Effector memory CD8-positive, alpha-beta T cell (primary cell): ENCODE data around the gene KRTAP4-8.
"Not testable (repeated sequence)": the region's sequence is repeated elsewhere in the genome, so short reads cannot be mapped to it uniquely, and the experiment has no call there.

ENCODE experiments used
- ATAC-seq: fragments of 150-1000 bp; cut with Tn5 transposase; replicated peaks from 2 replicates; pipeline ENCODE4 v1.10.0; 2021; ENCODE audit warnings: mild to moderate bottlenecking, moderate library complexity
- DNase-seq, 3 experiments: peaks; one replicate each; pipeline ENCODE4 v3.0.0; 2021
- H3K27ac Mint-ChIP-seq, 2 donors: one replicate each; pipeline ENCODE4 v1.8.0; 2022; ENCODE audit warnings: mild to moderate bottlenecking in 2 of 2, mixed read lengths in 2 of 2, moderate library complexity in 2 of 2
- H3K27me3 Mint-ChIP-seq, 2 donors: one replicate each; pipeline ENCODE4 v1.8.0; 2022; ENCODE audit warnings: mixed read lengths in 2 of 2
- H3K36me3 Mint-ChIP-seq: one replicate; pipeline ENCODE4 v1.8.0; 2022; ENCODE audit warnings: mild to moderate bottlenecking, moderate library complexity, mixed read lengths; ENCODE audit not compliant: insufficient read depth
- H3K4me1 Mint-ChIP-seq, 2 donors: one replicate each; pipeline ENCODE4 v1.8.0; 2022; ENCODE audit warnings: low read depth in 2 of 2, mixed read lengths in 2 of 2
- H3K4me3 Mint-ChIP-seq, 2 donors: one replicate each; pipeline ENCODE4 v1.8.0; 2022; ENCODE audit warnings: mild to moderate bottlenecking in 2 of 2, mixed read lengths in 2 of 2, moderate library complexity in 2 of 2
- H3K9me3 Mint-ChIP-seq, 2 donors: one replicate each; pipeline ENCODE4 v1.8.0; 2022; ENCODE audit warnings: mixed read lengths in 2 of 2

The KRTAP4-8 gene

DNA sequence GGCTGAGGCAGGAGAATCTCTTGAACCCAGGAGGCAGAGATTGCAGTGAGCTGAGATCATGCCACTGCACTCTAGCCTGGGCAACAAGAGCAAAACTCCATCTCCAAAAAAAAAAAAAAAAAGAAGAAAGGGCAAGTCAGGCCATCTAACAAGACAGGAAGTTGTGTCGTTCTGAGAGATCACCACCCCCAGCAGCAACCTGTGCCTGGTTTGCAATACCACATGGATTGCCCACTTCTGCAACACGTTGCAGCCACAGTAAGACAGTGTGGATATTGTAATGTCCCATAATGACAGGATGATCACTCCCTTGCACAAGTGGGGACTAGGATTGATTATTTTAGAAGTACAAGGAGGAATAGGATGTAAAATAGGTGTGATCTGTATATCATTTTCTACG is 28.9 kb downstream of the KRTAP4-8 start:
- ATAC-seq (no peak), DNase-seq (no peak)
- Mint-ChIP-seq H3K4me1 (no peaks in the 10 kb centered on the region), H3K9me3 (no peaks in the 10 kb centered on the region), H3K27ac (no peak overlapping the region), H3K4me3 (no peak overlapping the region), H3K27me3 (no peaks in the 10 kb centered on the region), H3K36me3 (no peaks in the 10 kb centered on the region)

DNA sequence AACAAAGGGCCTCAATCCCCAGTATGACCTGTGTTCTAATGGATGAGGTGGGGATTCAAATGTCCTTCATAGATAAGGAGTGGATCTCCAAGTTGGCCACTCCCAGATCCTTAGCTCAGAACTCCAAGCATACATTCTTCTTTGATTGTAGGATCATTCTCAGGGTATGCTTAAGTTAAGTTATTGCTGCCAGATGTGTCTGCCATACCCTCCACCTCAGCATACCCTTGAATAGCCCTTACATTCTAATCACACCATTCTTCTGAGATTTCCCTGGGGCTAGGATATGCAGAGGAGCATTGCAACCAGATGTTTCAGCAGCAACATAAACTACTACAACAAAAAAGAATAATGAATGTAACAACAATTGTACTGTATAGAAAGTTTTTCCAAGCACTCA is 30.7 kb downstream of the KRTAP4-8 start:
- no peak overlapping the region for H3K4me3 Mint-ChIP-seq
- H3K27me3 Mint-ChIP-seq: no peaks in the 10 kb centered on the region
- no peak for DNase-seq
- H3K9me3 Mint-ChIP-seq: no peaks in the 10 kb centered on the region
- H3K4me1 Mint-ChIP-seq: no peaks in the 10 kb centered on the region
- H3K27ac Mint-ChIP-seq: no peak overlapping the region
- no peak for ATAC-seq
- H3K36me3 Mint-ChIP-seq: no peaks in the 10 kb centered on the region

DNA sequence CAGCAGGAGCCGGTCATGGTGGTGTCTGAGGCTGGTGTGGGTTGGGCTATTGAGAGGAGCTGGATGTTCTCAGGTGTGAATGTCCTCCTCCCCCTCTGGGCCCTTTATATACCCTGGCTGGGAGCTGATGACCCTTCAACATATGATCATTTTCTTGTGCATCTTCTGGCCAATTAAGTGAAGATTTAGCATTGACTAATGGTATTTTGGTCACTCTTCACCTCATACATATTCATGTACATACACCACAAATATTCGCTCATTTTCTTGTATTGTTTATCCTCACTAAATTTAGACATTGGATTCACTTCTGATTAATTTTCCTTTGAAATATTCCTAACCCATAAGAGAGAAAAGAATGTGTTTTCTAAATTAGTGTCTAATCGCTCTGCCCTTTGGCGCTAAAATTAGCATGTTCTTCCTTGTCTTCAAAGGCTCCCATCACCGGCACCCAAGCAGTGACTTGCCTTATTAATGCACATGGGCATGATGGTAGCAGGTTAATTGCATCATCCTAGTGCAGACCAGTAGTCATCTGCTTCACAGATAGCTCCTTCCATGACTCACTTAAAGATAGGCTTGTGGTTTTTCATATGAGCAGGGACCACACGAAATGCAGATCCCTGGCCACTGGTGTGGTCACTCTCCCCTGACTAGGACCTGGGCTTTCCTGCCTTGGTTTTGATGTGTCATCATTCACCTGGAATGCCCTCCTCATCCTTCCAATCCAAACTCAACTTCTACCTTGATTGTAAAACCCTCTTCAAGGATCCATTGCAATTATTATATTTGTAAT is 31.9 kb downstream of the KRTAP4-8 start, which contains the start of gene KRTAP2-4:
Gene KRTAP2-4, minus strand, starts transcription at position 51 of the 796 bp plus-strand sequence. Its CDS starts 34 bp downstream, at position 17.
- Mint-ChIP-seq H3K36me3 (no peaks in the 10 kb centered on the region), H3K9me3 (no peaks in the 10 kb centered on the region), H3K4me1 (no peaks in the 10 kb centered on the region), H3K27me3 (peaks cover 3 to 11% of the 10 kb centered on the region in 2 donors), H3K27ac (no peak within 1 kb of the TSS), H3K4me3 (no peak within 1 kb of the TSS)
- DNase-seq (no peak), ATAC-seq (no peak)

DNA sequence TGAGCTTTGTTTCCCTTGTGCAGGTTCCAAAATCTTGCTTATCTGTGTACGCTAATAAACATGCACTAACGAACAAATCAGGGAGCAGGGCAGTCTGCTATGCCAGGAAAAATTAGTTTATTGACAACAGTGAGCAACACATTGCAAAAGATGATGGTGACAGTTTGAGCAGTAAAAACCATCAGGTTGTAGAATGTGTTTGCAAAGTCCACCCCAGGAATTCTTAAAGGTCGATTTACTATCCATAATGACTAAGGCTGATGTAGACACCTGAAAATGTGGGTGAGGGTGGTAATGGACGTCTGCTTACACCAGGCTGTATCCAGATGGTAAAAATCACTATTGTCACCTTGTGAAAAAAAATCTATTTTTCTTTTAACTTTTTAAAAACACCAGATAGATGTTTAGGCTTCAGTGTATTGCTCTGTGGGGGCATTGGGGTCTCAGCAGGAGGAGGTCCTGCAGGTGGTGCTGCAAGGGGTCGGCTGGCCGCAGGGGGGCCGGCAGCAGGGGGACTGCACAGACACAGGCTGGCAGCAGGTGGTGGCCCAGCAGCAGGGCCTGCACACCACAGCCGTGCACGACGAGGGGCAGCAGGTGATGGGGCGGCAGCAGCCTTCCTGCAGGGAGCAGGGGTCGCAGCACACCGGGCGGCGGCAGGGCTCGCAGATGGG is 32.8 kb downstream of the KRTAP4-8 start:
- H3K36me3 Mint-ChIP-seq, DNase-seq, ATAC-seq, H3K27ac Mint-ChIP-seq, H3K4me1 Mint-ChIP-seq, H3K9me3 Mint-ChIP-seq, H3K4me3 Mint-ChIP-seq: not testable (repeated sequence)
- peaks cover 12 to 19% of the 10 kb centered on the region in 2 donors for H3K27me3 Mint-ChIP-seq

DNA sequence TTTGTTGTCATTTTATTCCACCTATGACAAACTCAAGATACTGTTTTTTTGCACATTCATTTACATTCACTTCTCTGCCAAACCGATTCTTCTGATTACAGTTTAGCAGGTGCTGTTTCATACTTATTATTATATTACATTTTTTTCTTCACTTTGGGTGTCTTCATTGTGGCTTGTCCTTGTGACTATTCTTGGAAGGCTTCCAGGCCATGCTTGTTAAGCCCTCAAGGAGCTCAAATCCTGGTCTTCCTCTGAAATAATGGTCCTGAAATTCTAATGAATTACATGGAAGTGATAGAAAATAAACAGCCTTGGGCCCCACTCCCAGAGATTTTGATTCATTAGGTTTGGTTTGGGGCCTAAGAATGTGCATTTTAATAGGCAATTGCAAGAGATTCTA is 33.6 kb downstream of the KRTAP4-8 start:
- ATAC-seq (no peak), DNase-seq (no peak)
- Mint-ChIP-seq H3K9me3 (no peaks in the 10 kb centered on the region), H3K4me3 (no peak overlapping the region), H3K36me3 (no peaks in the 10 kb centered on the region), H3K27ac (no peak overlapping the region), H3K27me3 (peaks cover 20 to 26% of the 10 kb centered on the region in 2 donors), H3K4me1 (no peaks in the 10 kb centered on the region)

DNA sequence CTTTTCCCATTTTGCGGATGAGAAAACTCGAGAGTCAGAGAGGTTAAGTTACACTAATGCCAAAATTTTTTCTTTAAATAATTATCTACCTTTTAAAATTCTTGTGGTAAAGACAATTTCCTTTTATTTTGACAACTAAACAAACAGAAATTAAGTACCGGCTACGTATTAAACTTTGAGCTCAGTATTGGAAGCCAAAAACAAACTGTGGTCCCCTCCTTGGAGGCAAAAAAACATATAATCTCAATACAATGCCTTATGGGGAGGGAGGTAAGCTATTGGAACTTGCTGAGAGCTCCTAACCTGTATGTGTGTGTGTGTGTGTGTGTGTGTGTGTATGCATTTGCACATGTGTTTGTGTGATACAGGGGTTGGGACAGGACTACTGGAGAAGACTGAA is 34.5 kb downstream of the KRTAP4-8 start:
- Mint-ChIP-seq H3K4me3 (no peak overlapping the region), H3K4me1 (no peaks in the 10 kb centered on the region), H3K27me3 (peaks cover 29 to 34% of the 10 kb centered on the region in 2 donors), H3K27ac (no peak overlapping the region), H3K9me3 (no peaks in the 10 kb centered on the region), H3K36me3 (no peaks in the 10 kb centered on the region)
- ATAC-seq: no peak
- no peak for DNase-seq

DNA sequence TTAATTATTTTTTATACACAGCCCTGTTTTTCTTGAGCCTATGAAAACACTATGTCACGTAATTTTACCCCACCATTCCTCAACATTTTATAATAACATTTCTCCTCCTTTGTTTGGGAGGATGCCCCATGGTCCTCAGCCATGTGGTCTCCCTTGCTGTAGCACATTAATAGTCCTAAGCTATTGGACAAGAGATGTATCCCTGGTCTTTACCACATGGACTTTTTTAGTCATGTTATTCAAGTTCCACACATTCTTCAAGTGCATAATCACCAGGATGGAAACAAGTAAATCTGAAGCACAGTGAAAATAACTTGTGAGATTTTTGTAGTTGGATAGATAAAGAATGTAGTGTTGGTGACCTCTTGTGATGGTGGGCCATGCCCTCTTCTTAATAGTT is 36.0 kb downstream of the KRTAP4-8 start:
- peaks cover 38 to 44% of the 10 kb centered on the region in 2 donors for H3K27me3 Mint-ChIP-seq
- DNase-seq (no peak), ATAC-seq (no peak)
- H3K27ac Mint-ChIP-seq: no peak overlapping the region
- H3K4me3 Mint-ChIP-seq: no peak overlapping the region
- H3K36me3 Mint-ChIP-seq: no peaks in the 10 kb centered on the region
- H3K9me3 Mint-ChIP-seq: peaks cover 0 to 7% of the 10 kb centered on the region in 2 donors
- no peaks in the 10 kb centered on the region for H3K4me1 Mint-ChIP-seq

DNA sequence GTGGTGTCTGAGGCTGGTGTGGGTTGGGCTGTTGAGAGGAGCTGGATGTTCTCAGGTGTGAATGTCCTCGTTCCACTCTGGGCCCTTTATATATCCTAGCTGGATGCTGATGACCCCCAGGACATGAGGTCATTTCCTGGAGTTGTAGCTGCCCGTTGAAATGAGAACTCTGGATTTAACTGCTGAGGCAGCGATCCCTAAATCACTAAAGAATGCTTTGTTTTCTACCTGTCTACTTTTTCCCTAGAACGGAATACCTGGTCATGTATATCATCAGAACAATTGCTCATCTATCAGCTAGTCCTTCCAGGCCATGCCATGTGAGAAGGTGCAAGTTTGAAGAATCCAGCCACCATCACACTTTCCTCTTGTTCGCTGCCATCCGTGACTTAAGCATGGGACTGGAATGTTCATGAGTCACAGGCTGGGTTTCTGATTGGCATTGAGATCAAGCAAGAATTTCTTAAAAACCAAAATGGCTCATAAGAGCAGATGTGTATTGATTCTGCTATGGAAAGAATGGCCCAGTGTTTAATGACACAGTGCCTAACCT is 37.8 kb downstream of the KRTAP4-8 start, which contains the start of gene KRTAP2-3:
Gene KRTAP2-3, minus strand, starts transcription at position 63 of the 553 bp plus-strand sequence. CDS start 64 bp downstream, outside the sequence.
- no peak for DNase-seq
- no peak for ATAC-seq
- Mint-ChIP-seq H3K36me3 (no peaks in the 10 kb centered on the region), H3K9me3 (peaks cover 0 to 7% of the 10 kb centered on the region in 2 donors), H3K27me3 (peaks cover 38 to 56% of the 10 kb centered on the region in 2 donors), H3K4me1 (no peaks in the 10 kb centered on the region), H3K27ac (no peak within 1 kb of the TSS), H3K4me3 (no peak within 1 kb of the TSS)

DNA sequence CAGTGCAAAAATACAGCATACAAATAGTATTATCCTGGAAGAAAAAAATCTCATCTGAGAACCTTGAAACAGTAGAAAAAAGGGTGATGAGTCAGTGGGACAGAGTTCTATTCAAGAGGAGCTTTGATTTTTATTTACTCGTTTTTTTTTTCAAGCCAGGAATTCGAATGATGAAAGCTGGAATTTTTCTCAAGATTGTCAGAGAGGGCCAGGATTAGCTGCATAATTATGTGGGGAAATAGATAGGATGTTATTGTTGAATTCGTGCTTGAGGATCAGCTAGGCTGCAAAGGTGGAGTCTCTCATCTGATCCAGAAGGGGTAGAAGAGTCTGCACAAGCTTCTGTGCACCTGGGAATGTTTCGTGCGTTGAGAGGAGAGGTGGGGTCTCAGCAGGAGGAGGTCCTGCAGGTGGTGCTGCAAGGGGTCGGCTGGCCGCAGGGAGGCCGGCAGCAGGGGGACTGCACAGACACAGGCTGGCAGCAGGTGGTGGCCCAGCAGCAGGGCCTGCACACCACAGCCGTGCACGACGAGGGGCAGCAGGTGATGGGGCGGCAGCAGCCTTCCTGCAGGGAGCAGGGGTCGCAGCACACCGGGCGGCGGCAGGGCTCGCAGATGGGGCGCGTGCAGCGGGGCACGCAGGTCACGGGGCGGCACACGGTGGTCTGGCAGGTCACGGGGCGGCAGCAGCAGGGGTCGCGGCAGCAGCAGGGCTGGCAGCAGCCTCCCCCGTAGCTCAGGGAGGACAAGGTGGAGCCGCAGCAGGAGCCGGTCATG is 38.5 kb downstream of the KRTAP4-8 start:
- not testable (repeated sequence) for H3K4me3 Mint-ChIP-seq, DNase-seq, H3K36me3 Mint-ChIP-seq, ATAC-seq, H3K9me3 Mint-ChIP-seq, H3K27ac Mint-ChIP-seq, H3K4me1 Mint-ChIP-seq
- H3K27me3 Mint-ChIP-seq: peaks cover 39 to 58% of the 10 kb centered on the region in 2 donors

DNA sequence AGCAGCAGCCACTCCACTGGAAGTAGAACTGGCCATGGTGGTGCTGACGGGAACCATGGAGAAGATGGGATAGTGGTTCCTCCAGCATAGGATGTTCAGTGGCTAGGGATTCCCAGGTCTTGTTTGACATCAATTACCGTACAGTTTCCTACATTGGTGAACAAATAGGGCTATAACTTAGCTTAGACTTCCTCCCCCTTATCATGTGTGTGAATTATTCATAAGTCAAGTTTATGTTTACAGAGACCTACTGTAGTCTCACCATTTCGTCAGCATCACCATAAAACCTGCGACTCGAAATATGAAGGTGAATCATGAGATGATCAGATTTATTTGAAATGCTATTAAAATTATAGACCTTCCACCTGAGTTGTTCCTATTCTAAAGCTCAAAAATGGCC is 39.2 kb downstream of the KRTAP4-8 start:
- Mint-ChIP-seq H3K4me3 (no peak overlapping the region), H3K36me3 (no peaks in the 10 kb centered on the region), H3K27ac (no peak overlapping the region), H3K4me1 (no peaks in the 10 kb centered on the region), H3K27me3 (peaks cover 46 to 65% of the 10 kb centered on the region in 2 donors), H3K9me3 (peaks cover 0 to 7% of the 10 kb centered on the region in 2 donors)
- DNase-seq (no peak), ATAC-seq (no peak)

DNA sequence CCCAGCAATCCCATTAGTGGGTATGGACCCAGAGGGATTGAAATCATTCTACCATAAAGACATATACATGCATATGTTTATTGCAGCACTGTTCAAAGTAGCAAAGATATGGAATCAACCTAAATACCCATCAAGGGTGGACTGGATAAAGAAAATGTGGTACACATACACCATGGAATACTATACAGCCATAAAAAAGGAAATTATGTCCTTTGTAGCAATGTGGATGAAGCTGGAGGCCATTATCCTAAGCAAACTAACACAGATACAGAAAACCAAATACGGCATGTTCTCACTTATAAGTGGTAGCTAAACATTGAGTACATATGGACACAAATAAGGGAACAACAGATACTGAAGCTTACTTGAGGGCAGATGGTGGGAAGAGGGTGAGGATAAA is 40.4 kb downstream of the KRTAP4-8 start:
- Mint-ChIP-seq H3K36me3 (no peaks in the 10 kb centered on the region), H3K9me3 (peaks cover 0 to 7% of the 10 kb centered on the region in 2 donors), H3K27me3 (peaks cover 56 to 77% of the 10 kb centered on the region in 2 donors), H3K4me3 (no peak overlapping the region), H3K4me1 (no peaks in the 10 kb centered on the region), H3K27ac (no peak overlapping the region)
- no peak for DNase-seq
- ATAC-seq: no peak

DNA sequence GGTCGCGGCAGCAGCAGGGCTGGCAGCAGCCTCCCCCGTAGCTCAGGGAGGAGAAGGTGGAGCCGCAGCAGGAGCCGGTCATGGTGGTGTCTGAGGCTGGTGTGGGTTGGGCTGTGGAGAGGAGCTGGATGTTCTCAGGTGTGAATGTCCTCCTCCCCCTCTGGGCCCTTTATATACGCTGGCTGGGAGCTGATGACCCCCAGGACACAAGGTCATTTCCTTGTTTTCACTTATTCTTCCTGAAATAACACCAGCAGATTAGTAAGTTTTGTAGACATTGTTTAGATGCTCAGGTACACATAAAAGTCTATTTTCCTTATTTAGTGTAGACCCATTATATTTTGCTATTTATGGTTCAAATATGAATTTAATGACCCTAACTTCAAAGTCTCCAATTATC is 42.8 kb downstream of the KRTAP4-8 start, which contains the start of gene KRTAP2-2:
Gene KRTAP2-2, minus strand, starts transcription at position 101 of the 400 bp plus-strand sequence. Its CDS starts 19 bp downstream, at position 82.
- DNase-seq, H3K4me1 Mint-ChIP-seq, H3K4me3 Mint-ChIP-seq, ATAC-seq, H3K9me3 Mint-ChIP-seq, H3K36me3 Mint-ChIP-seq, H3K27ac Mint-ChIP-seq: not testable (repeated sequence)
- peaks cover 48 to 79% of the 10 kb centered on the region in 2 donors for H3K27me3 Mint-ChIP-seq

DNA sequence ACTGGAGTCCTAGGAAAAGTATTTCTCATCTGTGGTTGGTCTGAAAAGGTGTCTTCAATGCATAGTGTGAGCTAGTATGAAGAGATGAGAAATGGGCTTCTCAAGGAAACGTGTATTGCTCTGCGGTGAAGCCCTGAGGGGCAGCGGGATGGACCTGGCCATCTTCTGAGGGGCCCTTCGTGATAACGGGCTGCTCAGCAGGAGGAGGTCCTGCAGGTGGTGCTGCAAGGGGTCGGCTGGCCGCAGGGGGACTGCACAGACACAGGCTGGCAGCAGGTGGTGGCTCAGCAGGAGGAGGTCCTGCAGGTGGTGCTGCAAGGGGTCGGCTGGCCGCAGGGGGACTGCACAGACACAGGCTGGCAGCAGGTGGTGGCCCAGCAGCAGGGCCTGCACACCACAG is 43.4 kb downstream of the KRTAP4-8 start:
- not testable (repeated sequence) for H3K9me3 Mint-ChIP-seq, ATAC-seq, H3K36me3 Mint-ChIP-seq, H3K4me1 Mint-ChIP-seq, H3K4me3 Mint-ChIP-seq, H3K27ac Mint-ChIP-seq, DNase-seq
- peaks cover 50 to 77% of the 10 kb centered on the region in 2 donors for H3K27me3 Mint-ChIP-seq
